KOPT-K1 (cell line): ENCODE data around the gene COL4A1.

ENCODE experiments used
- H3K27ac ChIP-seq: fragments of 200-600 bp; sonication (generic); 2 replicates; pipeline ENCODE4 v1.5.1; 2016; ENCODE audit warnings: antibody characterized with exemption, mild to moderate bottlenecking, low read depth, low read length; ENCODE audit not compliant: poor library complexity, severe bottlenecking
- H3K36me3 ChIP-seq: fragments of 200-600 bp; sonication (generic); 2 replicates; pipeline ENCODE4 v1.5.1; 2017; ENCODE audit warnings: antibody characterized with exemption, mild to moderate bottlenecking, low read length, moderate library complexity; ENCODE audit not compliant: insufficient read depth
- H3K9me3 ChIP-seq: fragments of 200-600 bp; sonication (generic); 2 replicates; pipeline ENCODE4 v1.5.1; 2017; ENCODE audit warnings: antibody characterized with exemption, low read length, mild to moderate bottlenecking; ENCODE audit not compliant: insufficient read depth, poor library complexity, severe bottlenecking

The COL4A1 gene

DNA sequence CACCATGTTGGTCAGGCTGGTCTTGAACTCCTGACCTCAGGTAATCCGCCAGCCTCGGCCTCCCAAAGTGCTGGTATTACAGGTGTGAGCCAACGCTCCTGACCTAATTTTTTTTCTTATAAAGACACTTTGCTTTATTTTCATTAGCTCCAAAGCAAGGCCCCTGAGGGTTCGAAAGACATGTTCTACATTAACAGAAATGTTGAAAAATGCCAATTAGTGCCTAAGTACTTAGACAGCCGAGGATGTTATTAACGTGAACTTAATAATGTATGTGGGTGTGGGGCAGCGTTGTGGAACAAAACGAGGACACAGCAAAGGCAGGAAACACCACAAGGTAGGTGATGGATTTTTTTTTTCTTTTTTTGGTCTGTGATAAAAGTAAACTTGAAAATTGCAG lies 82.4 kb downstream of the COL4A1 start:
- no peaks in the 10 kb centered on the region for H3K36me3 ChIP-seq
- no peaks in the 10 kb centered on the region for H3K9me3 ChIP-seq
- no peak overlapping the region for H3K27ac ChIP-seq

DNA sequence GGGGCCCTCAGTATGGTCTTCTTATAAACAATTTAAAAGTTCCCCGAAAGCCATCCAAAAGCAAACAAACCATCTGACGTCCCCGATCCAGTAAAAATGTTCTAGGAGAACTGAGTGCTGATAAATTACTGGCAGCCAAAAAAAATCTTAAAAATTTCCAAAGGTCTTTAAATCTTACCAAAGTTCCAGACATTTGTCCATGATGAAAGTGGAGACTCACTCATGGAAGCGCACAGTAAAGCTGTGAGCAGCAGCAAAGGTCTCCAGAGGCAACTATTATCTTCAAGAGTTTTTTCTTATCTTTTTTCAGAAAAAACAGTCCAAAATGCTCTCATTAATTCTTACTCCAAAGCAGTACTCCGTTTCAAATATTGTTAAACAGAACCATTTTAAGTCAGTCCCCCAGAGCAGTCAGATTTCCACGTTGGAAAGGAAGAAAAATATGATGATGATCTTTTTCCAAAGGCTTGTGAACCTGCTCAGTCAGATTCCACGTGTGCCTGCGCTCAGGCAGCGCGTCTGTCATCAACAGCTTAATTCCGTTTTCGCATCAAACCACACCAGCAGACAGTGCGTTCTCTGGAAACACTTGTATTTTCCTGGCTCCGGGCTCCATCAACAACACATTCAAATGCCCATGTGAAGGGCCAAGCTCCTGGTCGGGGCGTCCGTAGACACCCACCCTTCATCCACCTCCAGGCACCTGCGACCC lies 85.4 kb downstream of the COL4A1 start:
- no peak overlapping the region for H3K27ac ChIP-seq
- no peaks in the 10 kb centered on the region for H3K36me3 ChIP-seq
- no peaks in the 10 kb centered on the region for H3K9me3 ChIP-seq

DNA sequence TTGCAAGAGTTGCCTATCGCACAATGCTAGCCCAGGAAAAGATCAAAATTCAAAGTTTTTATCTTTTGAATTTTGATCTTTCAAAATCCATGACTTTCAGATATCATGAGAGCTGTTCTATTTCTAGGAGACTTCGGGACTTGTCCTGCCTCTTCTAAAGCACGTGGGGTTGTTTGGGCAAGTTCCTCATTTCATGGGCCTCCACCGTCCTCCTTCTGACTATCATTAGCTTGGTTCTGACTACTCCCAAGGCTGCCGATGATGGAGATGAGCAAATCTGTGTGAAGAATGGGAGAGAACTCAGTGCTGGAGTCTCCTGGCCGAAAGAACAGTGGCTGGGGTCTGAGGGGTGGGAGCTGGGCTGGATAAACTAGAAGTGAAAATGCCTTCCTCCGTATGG lies 86.5 kb downstream of the COL4A1 start:
- no peaks in the 10 kb centered on the region for H3K9me3 ChIP-seq
- H3K36me3 ChIP-seq, result no peaks in the 10 kb centered on the region
- no peak overlapping the region for H3K27ac ChIP-seq

DNA sequence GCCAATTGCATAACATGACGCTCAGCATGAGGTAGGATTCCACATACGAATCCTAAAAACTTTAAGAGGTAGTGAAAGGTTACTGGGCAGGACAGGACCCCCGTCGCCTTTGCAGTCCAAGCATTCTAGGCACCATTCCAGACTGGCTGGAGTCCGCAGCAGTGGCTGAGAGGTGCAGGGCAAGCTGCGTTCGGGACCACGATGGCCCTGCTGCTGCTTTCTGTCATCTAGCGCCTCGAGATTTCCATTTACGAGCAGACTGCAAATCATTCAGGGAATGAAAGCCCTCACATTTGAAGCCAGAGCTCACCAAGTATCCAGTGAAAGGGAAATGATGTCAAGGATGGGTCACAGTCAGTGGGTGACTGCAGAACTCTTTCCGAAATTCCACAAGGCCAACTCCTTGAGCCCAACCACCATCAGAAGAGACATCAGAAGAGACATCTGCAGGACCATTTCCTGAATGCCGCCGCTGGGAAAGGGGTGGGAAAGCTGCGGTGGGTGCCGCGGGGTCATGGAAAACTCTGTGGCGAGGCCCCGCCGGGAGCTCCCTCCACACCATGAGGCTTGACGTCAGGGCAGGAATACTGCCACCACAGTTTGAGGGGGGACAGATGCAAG lies 88.3 kb downstream of the COL4A1 start:
- Histone ChIP-seq H3K9me3 (no peaks in the 10 kb centered on the region), H3K27ac (no peak overlapping the region), H3K36me3 (no peaks in the 10 kb centered on the region)

DNA sequence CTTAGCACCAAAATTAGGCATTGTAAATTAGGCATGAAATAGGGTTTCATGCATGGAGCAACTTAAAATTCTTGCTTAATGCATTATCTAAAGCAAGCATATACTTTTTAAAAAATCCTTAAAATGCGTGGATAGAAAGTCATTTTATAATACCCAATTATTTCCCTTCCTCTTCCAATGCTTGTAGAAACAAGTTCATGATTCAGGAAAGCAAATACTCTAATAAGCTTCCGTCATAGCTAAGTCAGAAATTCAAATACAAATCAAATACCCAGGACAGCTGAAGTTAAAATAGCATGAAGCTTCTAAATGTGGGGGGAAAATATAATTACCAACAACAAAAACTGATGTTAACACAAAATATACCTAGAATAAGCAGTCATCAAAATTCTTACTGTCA lies 89.1 kb downstream of the COL4A1 start:
- H3K9me3 ChIP-seq, result no peaks in the 10 kb centered on the region
- no peak overlapping the region for H3K27ac ChIP-seq
- no peaks in the 10 kb centered on the region for H3K36me3 ChIP-seq

DNA sequence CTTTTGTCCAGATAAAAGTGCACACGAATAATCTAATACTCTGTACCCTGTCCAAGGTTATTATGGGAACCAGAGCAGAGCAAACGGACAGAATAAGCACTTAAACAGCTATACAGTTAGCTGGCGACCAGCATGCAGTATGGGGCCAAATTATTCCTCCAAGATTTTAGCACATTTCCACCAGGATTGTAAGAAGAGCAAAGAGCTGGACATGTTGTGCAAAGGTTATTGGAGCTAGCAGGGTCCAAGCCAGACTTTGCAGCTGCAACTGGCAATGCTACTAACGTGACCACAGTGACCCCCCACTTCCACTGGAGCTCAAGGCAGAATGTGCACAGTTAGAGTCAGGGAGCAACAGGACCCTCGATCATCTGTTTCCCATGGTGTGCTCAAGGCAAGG lies 89.9 kb downstream of the COL4A1 start:
- Histone ChIP-seq H3K36me3 (no peaks in the 10 kb centered on the region), H3K9me3 (no peaks in the 10 kb centered on the region), H3K27ac (no peak overlapping the region)

DNA sequence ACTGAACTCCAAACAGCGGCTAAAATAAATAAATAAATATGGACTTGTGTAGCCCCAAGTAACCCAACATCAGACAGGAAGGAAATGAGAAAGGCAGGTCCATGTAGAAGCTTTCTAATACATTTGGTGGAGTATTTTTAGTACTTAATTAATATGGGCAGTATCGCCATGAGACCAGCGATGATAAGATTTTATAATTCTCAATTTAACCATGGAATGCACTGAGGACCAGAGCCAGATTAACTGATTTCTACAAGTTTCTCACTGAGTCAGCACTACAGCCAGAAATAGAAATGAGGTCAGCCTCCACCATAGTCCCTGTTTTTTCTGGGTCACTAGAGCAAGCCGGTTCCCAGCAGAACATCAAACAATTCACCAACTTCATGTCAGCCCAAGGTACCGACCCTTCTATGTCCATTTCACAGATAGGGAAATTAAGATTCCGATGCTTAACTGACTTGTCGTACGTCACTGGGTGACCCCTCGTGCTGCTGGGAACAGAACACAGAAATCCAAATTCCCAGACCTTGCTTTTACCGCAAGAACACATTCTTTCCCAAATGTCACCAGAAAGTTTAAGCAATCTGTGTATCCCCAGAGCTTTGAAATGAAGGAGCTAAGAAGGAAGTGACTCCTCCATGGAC lies 90.4 kb downstream of the COL4A1 start:
- H3K36me3 ChIP-seq, result no peaks in the 10 kb centered on the region
- H3K27ac ChIP-seq, result no peak overlapping the region
- H3K9me3 ChIP-seq, result no peaks in the 10 kb centered on the region

DNA sequence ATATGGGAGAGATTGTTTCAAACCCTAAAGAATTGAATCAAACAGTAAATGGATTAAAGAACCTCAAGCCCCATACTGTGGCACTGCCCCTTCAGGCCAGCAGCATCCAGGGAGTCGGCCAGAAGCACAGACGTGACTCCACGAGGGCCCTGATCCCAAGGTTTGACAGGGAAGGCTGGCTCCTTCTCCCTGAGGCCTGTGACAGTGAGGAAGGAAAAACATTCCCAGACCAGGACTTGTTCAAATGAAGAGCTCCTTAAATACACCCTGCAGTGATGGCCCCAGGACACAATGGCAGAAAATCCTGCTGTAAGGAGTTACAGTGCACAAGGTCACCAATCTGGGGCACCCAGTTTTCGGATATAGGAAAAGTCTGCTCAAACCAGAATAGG lies 91.0 kb downstream of the COL4A1 start:
- H3K9me3 ChIP-seq, result no peaks in the 10 kb centered on the region
- no peaks in the 10 kb centered on the region for H3K36me3 ChIP-seq
- H3K27ac ChIP-seq, result no peak overlapping the region

DNA sequence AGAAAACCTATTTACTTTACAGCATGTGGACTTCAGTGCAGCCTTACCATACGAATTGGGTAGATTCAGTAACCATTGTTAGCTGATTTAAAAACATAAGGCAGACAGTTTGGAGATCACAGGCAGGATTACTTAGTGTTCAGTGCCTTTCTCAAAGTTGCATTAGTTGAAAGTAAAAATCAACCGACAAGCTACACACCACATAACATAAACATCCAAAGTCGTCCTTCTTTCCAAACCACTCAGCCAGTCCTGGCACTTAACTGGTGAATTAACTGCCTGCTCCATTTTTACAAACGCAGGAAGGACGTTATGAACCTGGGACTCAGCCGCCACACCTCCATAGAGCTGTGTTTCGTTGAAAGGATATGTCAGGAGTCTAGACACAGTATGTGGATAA lies 91.4 kb downstream of the COL4A1 start:
- no peak overlapping the region for H3K27ac ChIP-seq
- H3K9me3 ChIP-seq, result no peaks in the 10 kb centered on the region
- no peaks in the 10 kb centered on the region for H3K36me3 ChIP-seq

DNA sequence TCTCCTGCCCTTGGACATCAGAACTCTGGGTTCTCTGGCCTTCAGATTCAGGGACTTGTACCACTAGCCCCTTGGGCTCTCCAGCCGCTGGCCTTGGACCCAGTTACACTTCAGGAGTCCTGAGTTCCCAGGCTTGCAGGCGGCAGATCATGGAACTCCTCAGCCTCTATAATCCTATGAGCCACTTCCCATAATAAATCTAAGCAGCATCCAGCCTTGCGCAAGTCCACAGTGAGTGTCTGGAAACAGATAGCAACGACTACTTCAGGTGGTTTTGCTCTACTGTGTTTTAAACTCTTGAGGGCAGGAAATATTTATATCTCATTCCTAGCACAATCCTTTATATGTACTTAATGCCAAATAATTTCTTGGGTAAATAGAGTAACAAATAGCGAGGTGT lies 92.3 kb downstream of the COL4A1 start:
- no peaks in the 10 kb centered on the region for H3K36me3 ChIP-seq

DNA sequence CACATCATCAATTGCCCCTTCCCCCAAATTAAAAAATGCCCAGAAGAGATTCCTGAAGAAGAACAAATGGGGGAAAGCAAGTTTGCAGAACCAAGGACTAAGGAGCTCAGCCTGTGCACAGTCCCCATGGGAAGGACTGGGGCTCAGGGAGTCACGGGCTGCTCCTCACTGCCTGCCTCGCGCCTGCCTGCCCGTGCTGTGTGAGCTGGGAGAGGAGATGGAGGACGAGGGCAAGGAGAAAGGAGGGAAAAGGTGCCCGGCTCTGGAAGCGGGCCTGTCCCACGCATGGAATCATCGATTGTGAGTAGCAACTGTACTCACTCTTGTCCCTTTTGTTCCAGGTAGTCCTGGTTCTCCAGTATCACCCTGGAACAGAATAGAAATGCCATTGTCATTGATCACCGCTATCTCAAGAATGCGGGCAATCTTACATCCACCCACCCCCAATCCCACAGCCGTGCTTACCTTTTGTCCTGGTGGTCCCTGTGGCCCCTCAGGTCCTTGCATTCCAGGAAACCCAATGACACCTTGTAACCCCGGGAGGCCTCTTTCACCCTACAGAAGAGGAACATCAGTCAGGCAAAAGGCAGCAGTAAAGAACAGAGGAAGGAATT lies 93.4 kb downstream of the COL4A1 start:
- no peak overlapping the region for H3K27ac ChIP-seq
- H3K36me3 ChIP-seq, result no peaks in the 10 kb centered on the region
- no peaks in the 10 kb centered on the region for H3K9me3 ChIP-seq

More for the DNA sequence above, 92.3 kb downstream of the COL4A1 start:
- H3K27ac ChIP-seq, result no peak overlapping the region
- H3K9me3 ChIP-seq, result no peaks in the 10 kb centered on the region

DNA sequence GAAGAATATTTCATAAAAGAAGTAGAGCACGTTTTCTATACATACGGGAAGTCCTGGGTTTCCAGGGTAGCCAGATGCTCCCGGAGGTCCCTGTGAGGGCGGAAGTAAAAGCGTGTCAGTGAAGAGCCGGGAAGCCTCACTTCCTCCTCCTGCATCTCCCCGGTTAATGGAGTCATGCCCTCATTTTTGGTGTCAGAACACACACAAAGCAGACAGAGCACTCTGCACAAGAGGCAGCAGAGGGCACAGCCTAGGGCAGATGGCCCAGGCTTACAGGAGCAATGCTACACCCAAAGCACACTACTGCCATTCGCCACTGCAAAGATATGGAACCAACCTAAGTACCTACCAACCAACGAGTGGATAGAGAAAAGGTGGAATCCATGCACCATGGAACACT lies 94.4 kb downstream of the COL4A1 start:
- Histone ChIP-seq H3K36me3 (no peaks in the 10 kb centered on the region), H3K9me3 (no peaks in the 10 kb centered on the region), H3K27ac (no peak overlapping the region)

DNA sequence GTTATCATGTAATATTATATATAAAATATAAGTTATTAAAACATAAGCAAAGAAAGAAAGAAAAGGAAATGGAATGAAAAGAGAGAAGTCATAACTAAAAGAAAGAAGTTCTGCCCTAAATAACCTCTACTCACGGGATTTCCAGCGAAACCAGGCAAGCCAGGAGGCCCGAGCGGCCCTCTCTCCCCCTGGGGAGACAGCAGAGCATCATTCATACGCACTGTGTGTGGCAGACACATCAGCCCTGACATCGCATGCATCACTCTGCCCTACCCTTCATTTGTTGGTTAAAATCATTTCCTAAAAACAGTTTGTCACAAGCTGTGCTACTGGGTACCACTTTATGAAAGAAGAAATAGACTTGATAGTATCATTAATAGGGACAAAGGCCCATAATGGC lies 95.2 kb downstream of the COL4A1 start:
- Histone ChIP-seq H3K27ac (no peak overlapping the region), H3K36me3 (no peaks in the 10 kb centered on the region), H3K9me3 (no peaks in the 10 kb centered on the region)

DNA sequence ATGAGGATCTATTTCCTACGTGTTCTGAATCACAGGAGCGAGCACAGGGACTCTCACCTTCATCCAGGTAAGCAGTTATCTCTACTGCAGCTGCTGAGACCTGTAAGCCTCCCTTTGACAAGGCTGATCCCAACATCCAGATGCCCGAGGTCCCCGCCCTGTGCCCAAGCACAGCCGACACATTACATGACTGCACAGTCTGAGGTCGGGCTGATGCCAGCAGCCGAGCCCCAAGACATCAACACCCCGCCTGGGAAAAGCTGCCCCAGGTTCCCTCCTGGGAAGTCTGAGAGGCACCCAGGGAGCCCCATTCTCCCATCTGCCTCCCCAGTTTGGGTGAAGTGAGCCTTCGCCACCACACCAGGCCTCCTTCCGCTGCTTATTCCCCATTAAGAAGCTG lies 95.9 kb downstream of the COL4A1 start:
- no peaks in the 10 kb centered on the region for H3K36me3 ChIP-seq
- no peaks in the 10 kb centered on the region for H3K9me3 ChIP-seq
- H3K27ac ChIP-seq, result no peak overlapping the region

DNA sequence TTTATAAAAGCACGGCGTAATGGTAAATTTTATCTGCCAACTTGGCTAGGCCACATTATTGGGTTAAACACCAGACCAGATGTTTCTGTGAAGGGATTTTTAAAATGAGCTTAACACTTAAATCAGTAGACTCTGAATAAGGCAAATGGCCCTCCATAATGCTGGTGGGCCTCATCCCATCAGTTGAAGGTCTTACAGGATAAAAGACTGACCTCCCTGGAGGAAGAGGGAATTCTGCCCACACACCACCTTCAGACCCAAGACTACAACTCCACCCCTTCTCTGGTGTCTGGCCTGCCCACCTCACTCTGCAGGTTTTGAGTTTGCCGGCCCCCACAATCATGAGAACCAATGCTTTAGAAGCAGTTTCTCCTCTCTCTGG lies 96.4 kb downstream of the COL4A1 start:
- no peaks in the 10 kb centered on the region for H3K9me3 ChIP-seq
- no peaks in the 10 kb centered on the region for H3K36me3 ChIP-seq
- H3K27ac ChIP-seq, result no peak overlapping the region
